Measurements from ENCODE around the gene CPE.

DNA sequence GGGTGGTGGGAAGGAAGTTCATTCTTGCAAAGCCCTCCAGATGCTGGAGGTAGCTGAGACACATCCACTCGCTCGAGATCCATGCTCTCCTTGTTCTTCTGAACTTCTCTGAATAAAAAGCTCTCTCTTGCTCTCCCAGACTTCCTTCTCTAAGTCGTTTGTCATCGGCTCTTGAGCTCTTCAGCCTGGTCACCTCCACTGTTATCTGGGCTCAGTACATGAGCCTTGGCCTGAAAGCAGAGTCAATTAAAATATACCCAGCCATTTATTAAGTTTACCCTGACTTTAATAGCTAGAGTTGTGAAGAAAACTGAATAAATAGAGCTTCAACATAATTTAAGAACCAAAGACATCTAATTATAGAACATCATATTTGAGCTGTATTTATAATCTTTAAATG is 99.0 kb downstream of the CPE start:
- TF ChIP-seq, protein P1, sequence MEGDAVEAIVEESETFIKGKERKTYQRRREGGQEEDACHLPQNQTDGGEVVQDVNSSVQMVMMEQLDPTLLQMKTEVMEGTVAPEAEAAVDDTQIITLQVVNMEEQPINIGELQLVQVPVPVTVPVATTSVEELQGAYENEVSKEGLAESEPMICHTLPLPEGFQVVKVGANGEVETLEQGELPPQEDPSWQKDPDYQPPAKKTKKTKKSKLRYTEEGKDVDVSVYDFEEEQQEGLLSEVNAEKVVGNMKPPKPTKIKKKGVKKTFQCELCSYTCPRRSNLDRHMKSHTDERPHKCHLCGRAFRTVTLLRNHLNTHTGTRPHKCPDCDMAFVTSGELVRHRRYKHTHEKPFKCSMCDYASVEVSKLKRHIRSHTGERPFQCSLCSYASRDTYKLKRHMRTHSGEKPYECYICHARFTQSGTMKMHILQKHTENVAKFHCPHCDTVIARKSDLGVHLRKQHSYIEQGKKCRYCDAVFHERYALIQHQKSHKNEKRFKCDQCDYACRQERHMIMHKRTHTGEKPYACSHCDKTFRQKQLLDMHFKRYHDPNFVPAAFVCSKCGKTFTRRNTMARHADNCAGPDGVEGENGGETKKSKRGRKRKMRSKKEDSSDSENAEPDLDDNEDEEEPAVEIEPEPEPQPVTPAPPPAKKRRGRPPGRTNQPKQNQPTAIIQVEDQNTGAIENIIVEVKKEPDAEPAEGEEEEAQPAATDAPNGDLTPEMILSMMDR (IDR thresholded peaks at IDR 0.05), result no peak
- TF ChIP-seq, protein P2, sequence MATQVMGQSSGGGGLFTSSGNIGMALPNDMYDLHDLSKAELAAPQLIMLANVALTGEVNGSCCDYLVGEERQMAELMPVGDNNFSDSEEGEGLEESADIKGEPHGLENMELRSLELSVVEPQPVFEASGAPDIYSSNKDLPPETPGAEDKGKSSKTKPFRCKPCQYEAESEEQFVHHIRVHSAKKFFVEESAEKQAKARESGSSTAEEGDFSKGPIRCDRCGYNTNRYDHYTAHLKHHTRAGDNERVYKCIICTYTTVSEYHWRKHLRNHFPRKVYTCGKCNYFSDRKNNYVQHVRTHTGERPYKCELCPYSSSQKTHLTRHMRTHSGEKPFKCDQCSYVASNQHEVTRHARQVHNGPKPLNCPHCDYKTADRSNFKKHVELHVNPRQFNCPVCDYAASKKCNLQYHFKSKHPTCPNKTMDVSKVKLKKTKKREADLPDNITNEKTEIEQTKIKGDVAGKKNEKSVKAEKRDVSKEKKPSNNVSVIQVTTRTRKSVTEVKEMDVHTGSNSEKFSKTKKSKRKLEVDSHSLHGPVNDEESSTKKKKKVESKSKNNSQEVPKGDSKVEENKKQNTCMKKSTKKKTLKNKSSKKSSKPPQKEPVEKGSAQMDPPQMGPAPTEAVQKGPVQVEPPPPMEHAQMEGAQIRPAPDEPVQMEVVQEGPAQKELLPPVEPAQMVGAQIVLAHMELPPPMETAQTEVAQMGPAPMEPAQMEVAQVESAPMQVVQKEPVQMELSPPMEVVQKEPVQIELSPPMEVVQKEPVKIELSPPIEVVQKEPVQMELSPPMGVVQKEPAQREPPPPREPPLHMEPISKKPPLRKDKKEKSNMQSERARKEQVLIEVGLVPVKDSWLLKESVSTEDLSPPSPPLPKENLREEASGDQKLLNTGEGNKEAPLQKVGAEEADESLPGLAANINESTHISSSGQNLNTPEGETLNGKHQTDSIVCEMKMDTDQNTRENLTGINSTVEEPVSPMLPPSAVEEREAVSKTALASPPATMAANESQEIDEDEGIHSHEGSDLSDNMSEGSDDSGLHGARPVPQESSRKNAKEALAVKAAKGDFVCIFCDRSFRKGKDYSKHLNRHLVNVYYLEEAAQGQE (IDR thresholded peaks at IDR 0.05; ENCODE audit: insufficient read depth in 1 of 2, low read depth in 2 of 2, low read length in 1 of 2), result no peak
- TF ChIP-seq SIN3A (IDR thresholded peaks at IDR 0.05; ENCODE audit: borderline replicate concordance, insufficient read depth, low read depth, low read length) (no peak), POLR2AphosphoS5 (IDR thresholded peaks at IDR 0.05; ENCODE audit: low read depth, low read length) (no peak), TCF7L2 (IDR thresholded peaks at IDR 0.05; ENCODE audit: low read depth, low read length) (no peak)

Measured in Panc1 (cell line).